OCI-LY1 (cell line): Measurements from ENCODE around the gene IMMT.

ENCODE experiments used
- CTCF ChIP-seq: fragments of 200-600 bp; sonication (generic), shearing (Covaris generic); IDR thresholded peaks from 2 replicates; pipeline ENCODE4 v1.5.1; 2017; ENCODE audit warnings: mild to moderate bottlenecking, antibody characterized with exemption, low read length, moderate library complexity, mixed read lengths
- EZH2 ChIP-seq: fragments of 200-600 bp; sonication (generic), shearing (Covaris generic); IDR thresholded peaks from 2 replicates; pipeline ENCODE4 v1.8.0; 2017; ENCODE audit warnings: borderline replicate concordance, mixed run types, mild to moderate bottlenecking, antibody characterized with exemption, low read length, moderate library complexity, mixed read lengths

- TF ChIP-seq CTCF (no peak), EZH2 (no peak)
Observed at GRCh38 chr2:86203614-86204013, 8.4 kb upstream of the IMMT start.
